Smooth muscle cell (in vitro differentiated cells): ENCODE measurements around the gene HOMER2. TPM values are rescaled to one million over a fixed set of nuclear protein-coding genes. Genes with fewer than 3 reads are reported as not detected.

Experiments
- DNase-seq: peaks from one replicate; lab custom pipeline; 2025; ENCODE audit not compliant: unreplicated experiment; lab: John Stamatoyannopoulos, UW
- H2AFZ ChIP-seq: fragments of 200-600 bp; sonication (generic); 2 replicates; pipeline ENCODE4 v1.6.0; 2016; ENCODE audit warnings: antibody characterized with exemption, low read depth, mild to moderate bottlenecking
- H3F3A ChIP-seq: fragments of 200-600 bp; sonication (generic); 2 replicates; pipeline ENCODE4 v1.6.0; 2017; ENCODE audit warnings: antibody characterized with exemption, low read depth
- H3K27ac ChIP-seq: fragments of 200-600 bp; sonication (generic); 2 replicates; pipeline ENCODE4 v1.5.1; 2016; ENCODE audit warnings: low read depth, mild to moderate bottlenecking
- H3K27me3 ChIP-seq: fragments of 200-600 bp; sonication (generic); 2 replicates; pipeline ENCODE4 v1.6.1; 2016; ENCODE audit warnings: low read depth, mild to moderate bottlenecking
- H3K36me3 ChIP-seq: fragments of 200-600 bp; sonication (generic); 2 replicates; pipeline ENCODE4 v1.5.1; 2016; ENCODE audit warnings: low read depth
- H3K4me1 ChIP-seq: fragments of 200-600 bp; sonication (generic); 2 replicates; pipeline ENCODE4 v1.5.1; 2016; ENCODE audit warnings: low read depth
- H3K4me2 ChIP-seq: fragments of 200-600 bp; sonication (generic); 2 replicates; pipeline ENCODE4 v1.6.0; 2016; ENCODE audit warnings: mild to moderate bottlenecking
- H3K4me3 ChIP-seq: fragments of 200-600 bp; sonication (generic); 2 replicates; pipeline ENCODE4 v1.5.1; 2016; ENCODE audit warnings: mild to moderate bottlenecking
- H3K79me2 ChIP-seq: fragments of 200-600 bp; sonication (generic); 2 replicates; pipeline ENCODE4 v1.6.0; 2016; ENCODE audit warnings: low read depth, mild to moderate bottlenecking
- H3K9ac ChIP-seq: fragments of 200-600 bp; sonication (generic); 2 replicates; pipeline ENCODE4 v1.6.0; 2016; ENCODE audit warnings: low read depth
- H3K9me3 ChIP-seq: fragments of 200-600 bp; sonication (generic); replicated peaks from 2 replicates; pipeline ENCODE4 v1.5.1; 2016; ENCODE audit warnings: low read depth
- H4K20me1 ChIP-seq: fragments of 200-600 bp; sonication (generic); 2 replicates; pipeline ENCODE4 v1.6.0; 2016; ENCODE audit warnings: low read depth
- CTCF ChIP-seq: fragments of 200-600 bp; sonication (generic); IDR thresholded peaks from 2 replicates; pipeline ENCODE4 v1.5.1; 2017; ENCODE audit warnings: borderline replicate concordance, mild to moderate bottlenecking, antibody characterized with exemption; ENCODE audit not compliant: insufficient read depth, poor library complexity, severe bottlenecking
- whole genome bisulfite sequencing: methylation state at CpG from one replicate; pipeline ENCODE4 v1.1.7; 2016; ENCODE audit warnings: low lambda C conversion rate; 5-methylcytosine and 5-hydroxymethylcytosine counted together
- polyA plus RNA-seq: library from polyadenylated mRNA; unstranded; fragments of >200 nt; fragmentation: Nextera tagmentation; extraction: Ambion mirVana; gene quantifications from 2 replicates; pipeline ENCODE4 v1.2.1, GENCODE V29; 2016
- total RNA-seq: library from RNA; depleted of rRNA; stranded (reverse); fragments of >200 nt; gene quantifications from 2 replicates; pipeline ENCODE4 v1.2.3, GENCODE V29; 2014

HOMER2 gene
- total and polyA plus RNA-seq, 2 experiments from 2014 or later, result 3.1 to 18.8 TPM

- no peaks in the 10 kb centered on the region for H4K20me1 ChIP-seq
- H3K9ac ChIP-seq, result no peak overlapping the region
- DNase-seq, result no peak
- H3K4me3 ChIP-seq, result no peak overlapping the region
- no peaks in the 10 kb centered on the region for H3K9me3 ChIP-seq
- no peaks in the 10 kb centered on the region for H3K4me1 ChIP-seq
- H2AFZ ChIP-seq, result no peak overlapping the region
- no peaks in the 10 kb centered on the region for H3K36me3 ChIP-seq
- no peak overlapping the region for H3K27ac ChIP-seq
- H3K27me3 ChIP-seq, result no peaks in the 10 kb centered on the region
- TF ChIP-seq CTCF, result no peak
- H3K79me2 ChIP-seq, result no peaks in the 10 kb centered on the region
- H3K4me2 ChIP-seq, result no peak overlapping the region
- no peaks in the 10 kb centered on the region for H3F3A ChIP-seq
Measured at GRCh38 chr15:82921939-82922338, 30.6 kb downstream of the HOMER2 start.

- Histone ChIP-seq H3K9ac (no peak overlapping the region), H3K4me2 (no peak overlapping the region), H2AFZ (no peak overlapping the region), H3K27me3 (no peaks in the 10 kb centered on the region), H3K36me3 (no peaks in the 10 kb centered on the region), H3K27ac (no peak overlapping the region), H3K9me3 (no peaks in the 10 kb centered on the region), H4K20me1 (no peaks in the 10 kb centered on the region), H3K4me3 (no peak overlapping the region), H3K79me2 (no peaks in the 10 kb centered on the region), H3K4me1 (no peaks in the 10 kb centered on the region), H3F3A (no peaks in the 10 kb centered on the region)
- WGBS, result 86% methylated on average over 8 of the region's 8 CpGs
- no peak for TF ChIP-seq CTCF
- no peak for DNase-seq
Measured at GRCh38 chr15:82921242-82921641, 31.3 kb downstream of the HOMER2 start.

GRCh38 chr15:82919231-82919886 is 33.2 kb downstream of the HOMER2 start:
- H2AFZ ChIP-seq, result no peak overlapping the region
- H3K4me2 ChIP-seq, result no peak overlapping the region
- H3K9ac ChIP-seq, result no peak overlapping the region
- no peak overlapping the region for H3K27ac ChIP-seq
- no peaks in the 10 kb centered on the region for H3K36me3 ChIP-seq
- no peaks in the 10 kb centered on the region for H3K9me3 ChIP-seq
- H4K20me1 ChIP-seq, result no peaks in the 10 kb centered on the region
- no peaks in the 10 kb centered on the region for H3K27me3 ChIP-seq
- no peaks in the 10 kb centered on the region for H3K4me1 ChIP-seq
- H3F3A ChIP-seq, result no peaks in the 10 kb centered on the region
- H3K79me2 ChIP-seq, result no peaks in the 10 kb centered on the region
- 89% methylated on average over 6 of the region's 6 CpGs for WGBS
- no peak for DNase-seq
- TF ChIP-seq CTCF, result no peak
- no peak overlapping the region for H3K4me3 ChIP-seq

- Histone ChIP-seq H3K4me3 (no peak overlapping the region), H3K36me3 (no peaks in the 10 kb centered on the region), H2AFZ (no peak overlapping the region), H3K27me3 (no peaks in the 10 kb centered on the region), H3K9me3 (no peaks in the 10 kb centered on the region), H3F3A (no peaks in the 10 kb centered on the region), H3K9ac (no peak overlapping the region), H3K4me2 (no peak overlapping the region), H3K79me2 (no peaks in the 10 kb centered on the region), H3K4me1 (no peaks in the 10 kb centered on the region), H4K20me1 (no peaks in the 10 kb centered on the region), H3K27ac (no peak overlapping the region)
- DNase-seq, result no peak
- 90% methylated on average over 6 of the region's 6 CpGs for WGBS
- TF ChIP-seq CTCF, result no peak
Measured at GRCh38 chr15:82918607-82919230, 33.8 kb downstream of the HOMER2 start.
